GM23338 (cell line): ENCODE data around the gene MIER1. TPM values are rescaled to one million over a fixed set of nuclear protein-coding genes. Genes with fewer than 3 reads are reported as not detected.

ENCODE experiments used
- ATAC-seq: fragments of 200-7000 bp; cut with Tn5 transposase; 3 replicates; pipeline ENCODE4 v1.9.1; 2020
- DNase-seq: peaks from one replicate; pipeline ENCODE4 v3.0.0-alpha.2; 2015; ENCODE audit warnings: low spot score
- H2AFZ ChIP-seq: fragments of 200-600 bp; sonication (generic); 2 replicates; pipeline ENCODE4 v1.8.0; 2016; ENCODE audit warnings: antibody characterized with exemption, mild to moderate bottlenecking, moderate library complexity
- H3F3A ChIP-seq: fragments of 200-600 bp; sonication (generic); replicated peaks from 2 replicates; pipeline ENCODE4 v1.8.0; 2017; ENCODE audit warnings: antibody characterized with exemption, mixed run types, low read depth
- H3K27ac ChIP-seq: fragments of 200-600 bp; sonication (generic); 2 replicates; pipeline ENCODE4 v1.6.1; 2016; ENCODE audit warnings: low read depth
- H3K27me3 ChIP-seq: fragments of 200-600 bp; sonication (generic); 2 replicates; pipeline ENCODE4 v1.8.0; 2016; ENCODE audit warnings: mild to moderate bottlenecking, mixed run types, moderate library complexity; ENCODE audit not compliant: insufficient read depth
- H3K36me3 ChIP-seq: fragments of 200-600 bp; sonication (generic); 2 replicates; pipeline ENCODE4 v1.8.0; 2016; ENCODE audit warnings: mild to moderate bottlenecking; ENCODE audit not compliant: insufficient read depth
- H3K4me1 ChIP-seq: fragments of 200-600 bp; sonication (generic); 2 replicates; pipeline ENCODE4 v1.8.0; 2016; ENCODE audit warnings: mild to moderate bottlenecking, moderate library complexity; ENCODE audit not compliant: insufficient read depth
- H3K4me2 ChIP-seq: fragments of 200-600 bp; sonication (generic); 2 replicates; pipeline ENCODE4 v1.7.1; 2017; ENCODE audit warnings: mixed run types
- H3K4me3 ChIP-seq: fragments of 200-600 bp; sonication (generic); 2 replicates; pipeline ENCODE4 v1.6.1; 2016; ENCODE audit warnings: mixed run types
- H3K79me2 ChIP-seq: fragments of 200-600 bp; sonication (generic); replicated peaks from 2 replicates; pipeline ENCODE4 v1.8.0; 2017; ENCODE audit warnings: mild to moderate bottlenecking; ENCODE audit not compliant: insufficient read depth
- H3K9me2 ChIP-seq: fragments of 200-600 bp; sonication (generic); 2 replicates; pipeline ENCODE4 v1.8.0; 2017; ENCODE audit not compliant: insufficient read depth
- H4K20me1 ChIP-seq: fragments of 200-600 bp; sonication (generic); replicated peaks from 2 replicates; pipeline ENCODE4 v1.8.0; 2017; ENCODE audit warnings: mild to moderate bottlenecking; ENCODE audit not compliant: insufficient read depth
- H3K27ac Mint-ChIP-seq: 2 replicates; pipeline ENCODE4 v1.8.0; 2020; ENCODE audit warnings: inconsistent platforms, mild to moderate bottlenecking, moderate library complexity, mixed read lengths
- H3K27me3 Mint-ChIP-seq: 3 replicates; pipeline ENCODE4 v1.8.0; 2022; ENCODE audit warnings: low read depth, mild to moderate bottlenecking, moderate library complexity, mixed read lengths, inconsistent platforms; ENCODE audit not compliant: insufficient read depth, poor library complexity
- H3K36me3 Mint-ChIP-seq: 3 replicates; pipeline ENCODE4 v1.8.0; 2021; ENCODE audit warnings: low read depth, mild to moderate bottlenecking, inconsistent platforms, moderate library complexity, mixed read lengths
- H3K4me1 Mint-ChIP-seq: 3 replicates; pipeline ENCODE4 v1.8.0; 2020; ENCODE audit warnings: mild to moderate bottlenecking, inconsistent platforms, mixed read lengths
- H3K4me3 Mint-ChIP-seq: 3 replicates; pipeline ENCODE4 v1.8.0; 2021; ENCODE audit warnings: moderate library complexity, mild to moderate bottlenecking, inconsistent platforms, mixed read lengths
- H3K9me3 Mint-ChIP-seq: 3 replicates; pipeline ENCODE4 v1.8.0; 2020; ENCODE audit warnings: moderate library complexity, mild to moderate bottlenecking, inconsistent platforms, mixed read lengths
- CREB1 ChIP-seq: fragments of 250-450 bp; sonication (Bioruptor Pico); IDR thresholded peaks from 2 replicates; pipeline ENCODE4 v1.5.0; 2020; ENCODE audit warnings: low read depth, mild to moderate bottlenecking, moderate library complexity
- CTCF ChIP-seq, 2 experiments: fragments of 200-600 bp in 1 of 2; sonication (generic) in 1 of 2; conservative IDR thresholded peaks; 2 replicates each; pipeline versions ENCODE4 v1.5.1 to v1.6.1; 2016 to 2017; ENCODE audit warnings: antibody characterized with exemption in 2 of 2, low read depth in 2 of 2, mild to moderate bottlenecking in 2 of 2, moderate library complexity in 1 of 2
- EZH2 ChIP-seq: fragments of 200-600 bp; sonication (generic); IDR thresholded peaks from one replicate; pipeline ENCODE4 v1.8.0; 2017; ENCODE audit warnings: antibody characterized with exemption, mild to moderate bottlenecking, low read depth; ENCODE audit not compliant: unreplicated experiment
- EZH2phosphoT487 ChIP-seq: fragments of 200-600 bp; sonication (generic); IDR thresholded peaks from one replicate; pipeline ENCODE4 v1.8.1; 2018; ENCODE audit warnings: antibody characterized with exemption; ENCODE audit not compliant: unreplicated experiment
- JUNB ChIP-seq: IDR thresholded peaks from one replicate; pipeline ENCODE4 v1.6.1; 2016; ENCODE audit warnings: antibody characterized with exemption; ENCODE audit not compliant: unreplicated experiment
- NANOG ChIP-seq: IDR thresholded peaks from 2 replicates; pipeline ENCODE4 v1.6.1; 2016; ENCODE audit warnings: antibody characterized with exemption, borderline replicate concordance
- POLR2AphosphoS5 ChIP-seq: IDR thresholded peaks from 2 replicates; pipeline ENCODE4 v1.6.1; 2016; ENCODE audit warnings: antibody characterized with exemption, low read depth
- REST ChIP-seq: IDR thresholded peaks from one replicate; pipeline ENCODE4 v1.6.1; 2018; ENCODE audit warnings: antibody characterized with exemption; ENCODE audit not compliant: unreplicated experiment
- STAT1 ChIP-seq: IDR thresholded peaks from one replicate; pipeline ENCODE4 v1.6.1; 2016; ENCODE audit warnings: antibody characterized with exemption; ENCODE audit not compliant: unreplicated experiment
- ZNF114 ChIP-seq: fragments of 250-450 bp; sonication (Bioruptor Pico); IDR thresholded peaks from 2 replicates; pipeline ENCODE4 v1.5.0; 2020; ENCODE audit warnings: mild to moderate bottlenecking, moderate library complexity
- ZNF331 ChIP-seq: fragments of 250-450 bp; sonication (Bioruptor Pico); IDR thresholded peaks from 2 replicates; pipeline ENCODE4 v1.5.0; 2020; ENCODE audit warnings: low read depth, mild to moderate bottlenecking, moderate library complexity
- polyA plus RNA-seq: library from polyadenylated mRNA; unstranded; fragments of >200 nt; fragmentation: Nextera tagmentation; extraction: Ambion mirVana; gene quantifications from 2 replicates; pipeline ENCODE4 v1.2.1, GENCODE V29; 2016
- total RNA-seq: library from RNA; depleted of rRNA; stranded (reverse); fragments of >200 nt; shearing (Covaris generic); gene quantifications from 2 replicates; pipeline ENCODE4 v1.2.3, GENCODE V29; 2014
- TF ChIP-seq, protein P1 (sequence below): IDR thresholded peaks from 2 replicates; pipeline ENCODE4 v1.6.1; 2016; ENCODE audit warnings: antibody characterized with exemption
- TF ChIP-seq, protein P2 (sequence below): fragments of 250-450 bp; sonication (Bioruptor Pico); IDR thresholded peaks from 2 replicates; pipeline ENCODE4 v1.5.0; 2020; ENCODE audit warnings: mild to moderate bottlenecking, moderate library complexity

Gene MIER1
- total and polyA plus RNA-seq, 2 experiments from 2014 or later: 38.2 to 72.8 TPM

DNA sequence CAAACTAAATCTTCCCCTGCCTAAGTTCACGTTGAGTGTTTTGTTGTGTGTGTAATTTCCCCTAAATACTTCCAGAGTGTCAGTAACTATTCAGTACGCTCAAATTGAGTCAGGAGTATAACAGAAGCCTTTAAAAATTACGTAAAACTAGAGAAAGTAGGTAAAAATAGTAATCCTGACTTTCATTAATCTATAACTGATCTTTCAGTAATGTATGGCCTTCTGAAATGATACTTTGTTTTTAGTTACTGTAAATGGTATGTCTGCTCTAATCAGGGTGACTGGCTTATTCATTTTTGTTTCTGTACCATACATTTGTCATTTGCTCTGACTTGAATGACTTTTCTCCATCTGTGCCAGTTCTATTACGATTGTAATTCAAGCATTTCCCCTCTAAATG lies 29.4 kb downstream of the MIER1 start:
- no peak overlapping the region for H3K4me3 Mint-ChIP-seq
- H3K27ac ChIP-seq: no peak overlapping the region
- H3K27ac Mint-ChIP-seq: no peak overlapping the region
- ATAC-seq: no peak
- no peaks in the 10 kb centered on the region for H3K27me3 ChIP-seq
- H2AFZ ChIP-seq: no peak overlapping the region
- H3K4me3 ChIP-seq: no peak overlapping the region
- H3K36me3 Mint-ChIP-seq: peaks cover 32% of the 10 kb centered on the region; the same call in 2 of the 3 replicates
- H4K20me1 ChIP-seq: no peaks in the 10 kb centered on the region; the same call in none of the 2 replicates
- H3K79me2 ChIP-seq: no peaks in the 10 kb centered on the region; the same call in 1 of the 2 replicates
- TF ChIP-seq, protein P1, sequence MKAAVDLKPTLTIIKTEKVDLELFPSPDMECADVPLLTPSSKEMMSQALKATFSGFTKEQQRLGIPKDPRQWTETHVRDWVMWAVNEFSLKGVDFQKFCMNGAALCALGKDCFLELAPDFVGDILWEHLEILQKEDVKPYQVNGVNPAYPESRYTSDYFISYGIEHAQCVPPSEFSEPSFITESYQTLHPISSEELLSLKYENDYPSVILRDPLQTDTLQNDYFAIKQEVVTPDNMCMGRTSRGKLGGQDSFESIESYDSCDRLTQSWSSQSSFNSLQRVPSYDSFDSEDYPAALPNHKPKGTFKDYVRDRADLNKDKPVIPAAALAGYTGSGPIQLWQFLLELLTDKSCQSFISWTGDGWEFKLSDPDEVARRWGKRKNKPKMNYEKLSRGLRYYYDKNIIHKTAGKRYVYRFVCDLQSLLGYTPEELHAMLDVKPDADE: no peak
- TF ChIP-seq EZH2phosphoT487: no peak
- no peak for TF ChIP-seq ZNF331
- TF ChIP-seq CTCF (conservative IDR thresholded peaks at IDR 0.05; ENCODE audit: low read depth in 2 of 2): no peak
- no peak for TF ChIP-seq EZH2
- TF ChIP-seq, protein P2, sequence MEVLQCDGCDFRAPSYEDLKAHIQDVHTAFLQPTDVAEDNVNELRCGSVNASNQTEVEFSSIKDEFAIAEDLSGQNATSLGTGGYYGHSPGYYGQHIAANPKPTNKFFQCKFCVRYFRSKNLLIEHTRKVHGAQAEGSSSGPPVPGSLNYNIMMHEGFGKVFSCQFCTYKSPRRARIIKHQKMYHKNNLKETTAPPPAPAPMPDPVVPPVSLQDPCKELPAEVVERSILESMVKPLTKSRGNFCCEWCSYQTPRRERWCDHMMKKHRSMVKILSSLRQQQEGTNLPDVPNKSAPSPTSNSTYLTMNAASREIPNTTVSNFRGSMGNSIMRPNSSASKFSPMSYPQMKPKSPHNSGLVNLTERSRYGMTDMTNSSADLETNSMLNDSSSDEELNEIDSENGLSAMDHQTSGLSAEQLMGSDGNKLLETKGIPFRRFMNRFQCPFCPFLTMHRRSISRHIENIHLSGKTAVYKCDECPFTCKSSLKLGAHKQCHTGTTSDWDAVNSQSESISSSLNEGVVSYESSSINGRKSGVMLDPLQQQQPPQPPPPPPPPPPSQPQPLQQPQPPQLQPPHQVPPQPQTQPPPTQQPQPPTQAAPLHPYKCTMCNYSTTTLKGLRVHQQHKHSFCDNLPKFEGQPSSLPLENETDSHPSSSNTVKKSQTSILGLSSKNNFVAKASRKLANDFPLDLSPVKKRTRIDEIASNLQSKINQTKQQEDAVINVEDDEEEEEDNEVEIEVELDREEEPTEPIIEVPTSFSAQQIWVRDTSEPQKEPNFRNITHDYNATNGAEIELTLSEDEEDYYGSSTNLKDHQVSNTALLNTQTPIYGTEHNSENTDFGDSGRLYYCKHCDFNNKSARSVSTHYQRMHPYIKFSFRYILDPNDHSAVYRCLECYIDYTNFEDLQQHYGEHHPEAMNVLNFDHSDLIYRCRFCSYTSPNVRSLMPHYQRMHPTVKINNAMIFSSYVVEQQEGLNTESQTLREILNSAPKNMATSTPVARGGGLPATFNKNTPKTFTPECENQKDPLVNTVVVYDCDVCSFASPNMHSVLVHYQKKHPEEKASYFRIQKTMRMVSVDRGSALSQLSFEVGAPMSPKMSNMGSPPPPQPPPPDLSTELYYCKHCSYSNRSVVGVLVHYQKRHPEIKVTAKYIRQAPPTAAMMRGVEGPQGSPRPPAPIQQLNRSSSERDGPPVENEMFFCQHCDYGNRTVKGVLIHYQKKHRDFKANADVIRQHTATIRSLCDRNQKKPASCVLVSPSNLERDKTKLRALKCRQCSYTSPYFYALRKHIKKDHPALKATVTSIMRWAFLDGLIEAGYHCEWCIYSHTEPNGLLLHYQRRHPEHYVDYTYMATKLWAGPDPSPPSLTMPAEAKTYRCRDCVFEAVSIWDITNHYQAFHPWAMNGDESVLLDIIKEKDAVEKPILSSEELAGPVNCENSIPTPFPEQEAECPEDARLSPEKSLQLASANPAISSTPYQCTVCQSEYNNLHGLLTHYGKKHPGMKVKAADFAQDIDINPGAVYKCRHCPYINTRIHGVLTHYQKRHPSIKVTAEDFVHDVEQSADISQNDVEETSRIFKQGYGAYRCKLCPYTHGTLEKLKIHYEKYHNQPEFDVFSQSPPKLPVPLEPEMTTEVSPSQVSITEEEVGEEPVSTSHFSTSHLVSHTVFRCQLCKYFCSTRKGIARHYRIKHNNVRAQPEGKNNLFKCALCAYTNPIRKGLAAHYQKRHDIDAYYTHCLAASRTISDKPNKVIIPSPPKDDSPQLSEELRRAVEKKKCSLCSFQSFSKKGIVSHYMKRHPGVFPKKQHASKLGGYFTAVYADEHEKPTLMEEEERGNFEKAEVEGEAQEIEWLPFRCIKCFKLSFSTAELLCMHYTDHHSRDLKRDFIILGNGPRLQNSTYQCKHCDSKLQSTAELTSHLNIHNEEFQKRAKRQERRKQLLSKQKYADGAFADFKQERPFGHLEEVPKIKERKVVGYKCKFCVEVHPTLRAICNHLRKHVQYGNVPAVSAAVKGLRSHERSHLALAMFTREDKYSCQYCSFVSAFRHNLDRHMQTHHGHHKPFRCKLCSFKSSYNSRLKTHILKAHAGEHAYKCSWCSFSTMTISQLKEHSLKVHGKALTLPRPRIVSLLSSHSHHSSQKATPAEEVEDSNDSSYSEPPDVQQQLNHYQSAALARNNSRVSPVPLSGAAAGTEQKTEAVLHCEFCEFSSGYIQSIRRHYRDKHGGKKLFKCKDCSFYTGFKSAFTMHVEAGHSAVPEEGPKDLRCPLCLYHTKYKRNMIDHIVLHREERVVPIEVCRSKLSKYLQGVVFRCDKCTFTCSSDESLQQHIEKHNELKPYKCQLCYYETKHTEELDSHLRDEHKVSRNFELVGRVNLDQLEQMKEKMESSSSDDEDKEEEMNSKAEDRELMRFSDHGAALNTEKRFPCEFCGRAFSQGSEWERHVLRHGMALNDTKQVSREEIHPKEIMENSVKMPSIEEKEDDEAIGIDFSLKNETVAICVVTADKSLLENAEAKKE: no peak
- TF ChIP-seq ZNF114: no peak
- TF ChIP-seq NANOG: no peak
- TF ChIP-seq POLR2AphosphoS5: no peak
- no peak for TF ChIP-seq JUNB
- no peak for TF ChIP-seq STAT1
- TF ChIP-seq CREB1 (CRISPR knock-in tag): no peak
- no peak for TF ChIP-seq REST
- H3F3A ChIP-seq: no peaks in the 10 kb centered on the region
- no peaks in the 10 kb centered on the region for H3K4me1 Mint-ChIP-seq
- H3K4me1 ChIP-seq: no peaks in the 10 kb centered on the region
- no peaks in the 10 kb centered on the region for H3K27me3 Mint-ChIP-seq
- no peaks in the 10 kb centered on the region for H3K9me2 ChIP-seq
- peaks cover 24% of the 10 kb centered on the region; the same call in 1 of the 2 replicates for H3K36me3 ChIP-seq
- no peaks in the 10 kb centered on the region for H3K9me3 Mint-ChIP-seq
- DNase-seq: no peak
- H3K4me2 ChIP-seq: no peak overlapping the region
